ENCODE measurements around the gene SLC17A7. TPM values are rescaled to one million over a fixed set of nuclear protein-coding genes. Genes with fewer than 3 reads are reported as not detected.
A peak's percentile ranks its signal among the peaks of the same experiment; 100 is the strongest.

The SLC17A7 gene
- total RNA-seq, 2 experiments from 2014 or later: not detected

- Mint-ChIP-seq H3K4me1 (ENCODE audit: low read depth) (peaks cover 43% of the 10 kb centered on the region), H3K27ac (no peak overlapping the region), H3K36me3 (ENCODE audit: low read depth) (peaks cover 1% of the 10 kb centered on the region)
Measured at GRCh38 chr19:49438261-49438660, 3.1 kb downstream of the SLC17A7 start.

GRCh38 chr19:49437231-49437630 is 4.1 kb downstream of the SLC17A7 start:
- H3K27me3 ChIP-seq (ENCODE audit: control insufficient read depth in 1 of 2, insufficient read depth in 2 of 2, low read length in 2 of 2): peaks cover 94% of the 10 kb centered on the region in 2 experiments
- H3K36me3 Mint-ChIP-seq (ENCODE audit: low read depth): no peaks in the 10 kb centered on the region
- no peaks in the 10 kb centered on the region for H3K36me3 ChIP-seq (ENCODE audit: insufficient read depth, low read length)
- no peak overlapping the region for H3K4me3 Mint-ChIP-seq
- H3K9me3 ChIP-seq (ENCODE audit: control insufficient read depth in 1 of 2, insufficient read depth in 1 of 2, low read length in 2 of 2): peaks cover 0 to 34% of the 10 kb centered on the region in 2 experiments
- POLR2A ChIA-PET: no interaction called here
- H3K27ac ChIP-seq (ENCODE audit: low read depth in 1 of 2, low read length in 2 of 2): no peak overlapping the region
- no peaks in the 10 kb centered on the region for H3K9me3 Mint-ChIP-seq
- DNase-seq: no peak
- H3K4me3 ChIP-seq (ENCODE audit: low read length): no peak overlapping the region
- no peak overlapping the region for H3K27ac Mint-ChIP-seq
- H3K4me1 Mint-ChIP-seq (ENCODE audit: low read depth): peaks cover 43% of the 10 kb centered on the region
- H3K4me1 ChIP-seq (ENCODE audit: insufficient read depth, low read length): peaks cover 42% of the 10 kb centered on the region
- H3K27me3 Mint-ChIP-seq: peaks cover 96% of the 10 kb centered on the region
- TF ChIP-seq CTCF (IDR thresholded peaks at IDR 0.05): no peak
- no peak for ATAC-seq (ENCODE audit: poor library complexity)
- intact Hi-C loops (cut with DNase I, micrococcal nuclease): no loop called here
- CTCF ChIA-PET: interaction anchor here (1.0 kb wide), 1 partner anchor 45 kb away, joined by 4 read pairs; no protein-coding TSS in a partner anchor

More at GRCh38 chr19:49438261-49438660, 3.1 kb downstream of the SLC17A7 start:
- ChIA-PET POLR2A (no interaction called here), CTCF (no interaction called here)
- Mint-ChIP-seq H3K9me3 (no peaks in the 10 kb centered on the region), H3K27me3 (peaks cover 92% of the 10 kb centered on the region), H3K4me3 (no peak overlapping the region)
- peaks cover 87 to 88% of the 10 kb centered on the region in 2 experiments for H3K27me3 ChIP-seq (ENCODE audit: control insufficient read depth in 1 of 2, insufficient read depth in 2 of 2, low read length in 2 of 2)
- ATAC-seq (ENCODE audit: poor library complexity) (no peak), DNase-seq (no peak)
- intact Hi-C loops (cut with DNase I, micrococcal nuclease): no loop called here
- H3K4me1 ChIP-seq (ENCODE audit: insufficient read depth, low read length): peaks cover 42% of the 10 kb centered on the region
- H3K9me3 ChIP-seq (ENCODE audit: control insufficient read depth in 1 of 2, insufficient read depth in 1 of 2, low read length in 2 of 2): peaks cover 0 to 23% of the 10 kb centered on the region in 2 experiments
- no peaks in the 10 kb centered on the region for H3K36me3 ChIP-seq (ENCODE audit: insufficient read depth, low read length)
- no peak for TF ChIP-seq CTCF (IDR thresholded peaks at IDR 0.05)
- H3K27ac ChIP-seq (ENCODE audit: low read depth in 1 of 2, low read length in 2 of 2): no peak overlapping the region
- H3K4me3 ChIP-seq (ENCODE audit: low read length): no peak overlapping the region

- peaks cover 39% of the 10 kb centered on the region for H3K4me1 Mint-ChIP-seq (ENCODE audit: low read depth)
- intact Hi-C loops (cut with DNase I, micrococcal nuclease): no loop called here
- Histone ChIP-seq H3K27ac (ENCODE audit: low read depth in 1 of 2, low read length in 2 of 2) (no peak overlapping the region), H3K27me3 (ENCODE audit: control insufficient read depth in 1 of 2, insufficient read depth in 2 of 2, low read length in 2 of 2) (peaks cover 92 to 94% of the 10 kb centered on the region in 2 experiments), H3K4me1 (ENCODE audit: insufficient read depth, low read length) (peaks cover 41% of the 10 kb centered on the region), H3K4me3 (ENCODE audit: low read length) (no peak overlapping the region), H3K9me3 (ENCODE audit: control insufficient read depth in 1 of 2, insufficient read depth in 1 of 2, low read length in 2 of 2) (peaks cover 0 to 41% of the 10 kb centered on the region in 2 experiments), H3K36me3 (ENCODE audit: insufficient read depth, low read length) (no peaks in the 10 kb centered on the region)
- no peak for TF ChIP-seq CTCF (IDR thresholded peaks at IDR 0.05)
- ChIA-PET CTCF (interaction anchor here (0.5 to 1.8 kb wide), 3 partner anchors 14 to 307 kb away, joined by 3 to 6 read pairs (median 4); no protein-coding TSS in a partner anchor), POLR2A (interaction anchor here (1.5 kb wide), 1 partner anchor 10 kb away, joined by 6 read pairs; no protein-coding TSS in a partner anchor)
- peak; percentile 45 for ATAC-seq (ENCODE audit: poor library complexity)
- DNase-seq: peak in 10 of 14 experiments; percentile 25 to 81 (median 50)
- H3K36me3 Mint-ChIP-seq (ENCODE audit: low read depth): no peaks in the 10 kb centered on the region
- H3K4me3 Mint-ChIP-seq: no peak overlapping the region
- no peaks in the 10 kb centered on the region for H3K9me3 Mint-ChIP-seq
- peaks cover 96% of the 10 kb centered on the region for H3K27me3 Mint-ChIP-seq
- no peak overlapping the region for H3K27ac Mint-ChIP-seq
Measured at GRCh38 chr19:49436381-49437017, 4.8 kb downstream of the SLC17A7 start.
